GM11168 (cell line): ENCODE results near the gene RHOC.

Experiments used
- in situ Hi-C: fragments of 300-500 bp; cut with MboI; formaldehyde crosslinking; loops from one replicate; pipeline ENCODE4 v1.12.0; 2022; ENCODE audit warnings: low sequenced_read_pairs; ENCODE audit not compliant: unreplicated experiment

RHOC gene

GRCh38 chr1:112718691-112719418 lies 11.9 kb upstream of the RHOC start:
- in situ Hi-C loops = loop anchor here (5.0 to 25.0 kb wide), 3 partner anchors 73 to 318 kb away; no protein-coding TSS in a partner anchor

GRCh38 chr1:112717263-112717873 lies 10.4 kb upstream of the RHOC start:
- in situ Hi-C loops = loop anchor here (5.0 to 25.0 kb wide), 3 partner anchors 75 to 320 kb away; no protein-coding TSS in a partner anchor

GRCh38 chr1:112716133-112716720 lies 9.3 kb upstream of the RHOC start:
- in situ Hi-C loops = loop anchor here (5.0 to 25.0 kb wide), 3 partner anchors 76 to 321 kb away; no protein-coding TSS in a partner anchor

- in situ Hi-C loops = loop anchor here (5.0 to 25.0 kb wide), 3 partner anchors 77 to 322 kb away; no protein-coding TSS in a partner anchor
Observed at GRCh38 chr1:112715264-112716053, 8.5 kb upstream of the RHOC start, which contains the start of gene PPM1J. PPM1J (minus strand) TSS chr1:112715332; CDS start chr1:112715301, 31 bp downstream.

- in situ Hi-C loops = loop anchor here (5.0 to 25.0 kb wide), 3 partner anchors 78 to 323 kb away; no protein-coding TSS in a partner anchor
Observed at GRCh38 chr1:112714313-112715263, 7.7 kb upstream of the RHOC start.

GRCh38 chr1:112713466-112714312 lies 6.8 kb upstream of the RHOC start:
- in situ Hi-C loops = loop anchor here (25.0 kb wide), 2 partner anchors 226 to 324 kb away; no protein-coding TSS in a partner anchor

- in situ Hi-C loops = loop anchor here (25.0 kb wide), 2 partner anchors 225 to 325 kb away; no protein-coding TSS in a partner anchor
Observed at GRCh38 chr1:112712701-112713128, 5.8 kb upstream of the RHOC start.

GRCh38 chr1:112712191-112712590 lies 5.3 kb upstream of the RHOC start:
- in situ Hi-C loops = loop anchor here (25.0 kb wide), 2 partner anchors 225 to 325 kb away; no protein-coding TSS in a partner anchor

GRCh38 chr1:112711670-112712069 lies 4.7 kb upstream of the RHOC start:
- in situ Hi-C loops = loop anchor here (25.0 kb wide), 2 partner anchors 224 to 326 kb away; no protein-coding TSS in a partner anchor

- in situ Hi-C loops = loop anchor here (25.0 kb wide), 2 partner anchors 224 to 326 kb away; no protein-coding TSS in a partner anchor
Observed at GRCh38 chr1:112711041-112711440, 4.1 kb upstream of the RHOC start.

GRCh38 chr1:112710586-112710985 lies 3.7 kb upstream of the RHOC start:
- in situ Hi-C loops = loop anchor here (25.0 kb wide), 2 partner anchors 223 to 327 kb away; no protein-coding TSS in a partner anchor

- in situ Hi-C loops = loop anchor here (25.0 kb wide), 2 partner anchors 223 to 327 kb away; no protein-coding TSS in a partner anchor
Observed at GRCh38 chr1:112710159-112710558, 3.2 kb upstream of the RHOC start.

GRCh38 chr1:112708489-112708888 lies 1.6 kb upstream of the RHOC start:
- in situ Hi-C loops = loop anchor here (5.0 to 25.0 kb wide), 3 partner anchors 221 to 329 kb away; no protein-coding TSS in a partner anchor

GRCh38 chr1:112708002-112708448 lies 1.1 kb upstream of the RHOC start:
- in situ Hi-C loops = loop anchor here (5.0 to 25.0 kb wide), 3 partner anchors 221 to 329 kb away; no protein-coding TSS in a partner anchor

GRCh38 chr1:112707221-112708001 lies 484 bp upstream of the RHOC start:
- in situ Hi-C loops = loop anchor here (5.0 to 25.0 kb wide), 3 partner anchors 220 to 330 kb away; no protein-coding TSS in a partner anchor

GRCh38 chr1:112704934-112705627 lies 1.8 kb downstream of the RHOC start:
- in situ Hi-C loops = loop anchor here (5.0 to 25.0 kb wide), 3 partner anchors 218 to 332 kb away; no protein-coding TSS in a partner anchor
